ENCODE data around the gene LZTS2. TPM values are rescaled to one million over a fixed set of nuclear protein-coding genes. Genes with fewer than 3 reads are reported as not detected.
A peak's percentile ranks its signal among the peaks of the same experiment; 100 is the strongest.

LZTS2 gene
- polyA plus RNA-seq, 1 of the 3 experiments (the other 2 are of a cell fraction), result 50.6 TPM

DNA sequence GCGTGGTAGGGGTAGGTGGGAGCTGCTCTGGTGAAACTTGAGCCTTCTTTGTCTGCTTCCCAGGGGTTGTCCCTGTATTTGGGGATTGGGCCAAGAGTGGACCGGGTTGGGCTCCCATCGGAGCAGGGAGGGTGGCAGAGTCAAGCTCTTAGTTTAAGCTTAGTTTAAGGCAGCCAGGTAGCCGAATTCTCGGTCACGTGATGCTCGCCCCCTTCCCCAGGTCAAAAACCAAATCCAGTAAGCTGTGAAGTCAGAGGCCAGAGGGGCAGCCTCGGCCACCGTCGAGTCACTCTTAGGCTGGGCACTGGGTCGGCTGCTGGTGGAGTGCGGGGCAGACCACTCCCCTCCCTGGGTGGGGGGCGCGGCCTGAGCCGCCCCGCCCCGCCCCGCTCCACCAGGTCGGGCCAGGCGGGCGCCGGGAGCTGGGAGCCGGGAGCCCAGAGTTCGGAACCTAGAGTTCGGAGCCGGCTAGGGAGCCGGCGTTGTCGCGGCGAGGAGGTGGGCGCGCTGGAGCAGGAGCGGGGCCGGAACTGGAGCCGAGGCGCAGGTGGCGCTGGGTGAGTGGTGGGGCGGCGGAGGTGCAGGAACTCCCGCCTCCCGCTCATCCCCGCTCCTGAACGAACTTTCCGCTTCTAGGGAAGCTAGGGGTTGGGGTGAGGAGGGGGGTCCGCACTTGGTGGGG, 2.8 kb upstream of the LZTS2 start:
- H4K20me1 ChIP-seq (ENCODE audit: insufficient read depth), result peaks cover 5% of the 10 kb centered on the region
- peak; percentile 85 for DNase-seq
- 54% methylated on average over 6 of the region's 46 CpGs for whole genome bisulfite sequencing (ENCODE audit: low lambda C conversion rate)
- peaks cover 34% of the 10 kb centered on the region for H3K79me2 ChIP-seq (ENCODE audit: insufficient read depth)
- H3K9me3 ChIP-seq, result no peaks in the 10 kb centered on the region
- H3K9ac ChIP-seq, result peak overlapping the region; percentile 99
- peak overlapping the region; percentile 72; the same call in 1 of the 2 replicates for H2AFZ ChIP-seq (ENCODE audit: low read depth)
- no peaks in the 10 kb centered on the region for H3K9me2 ChIP-seq
- TF ChIP-seq, protein P1, sequence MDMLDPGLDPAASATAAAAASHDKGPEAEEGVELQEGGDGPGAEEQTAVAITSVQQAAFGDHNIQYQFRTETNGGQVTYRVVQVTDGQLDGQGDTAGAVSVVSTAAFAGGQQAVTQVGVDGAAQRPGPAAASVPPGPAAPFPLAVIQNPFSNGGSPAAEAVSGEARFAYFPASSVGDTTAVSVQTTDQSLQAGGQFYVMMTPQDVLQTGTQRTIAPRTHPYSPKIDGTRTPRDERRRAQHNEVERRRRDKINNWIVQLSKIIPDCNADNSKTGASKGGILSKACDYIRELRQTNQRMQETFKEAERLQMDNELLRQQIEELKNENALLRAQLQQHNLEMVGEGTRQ (IDR thresholded peaks at IDR 0.05; ENCODE audit: borderline replicate concordance, low read depth, low read length), result no peak
- TF ChIP-seq JUND (IDR thresholded peaks at IDR 0.05), result no peak
- 0 out of 2 replicates have a peak, but pooled peaks have one; percentile 37 for TF ChIP-seq POLR2AphosphoS5 (IDR thresholded peaks at IDR 0.05; ENCODE audit: low read depth, low read length)
- TF ChIP-seq, protein P2, sequence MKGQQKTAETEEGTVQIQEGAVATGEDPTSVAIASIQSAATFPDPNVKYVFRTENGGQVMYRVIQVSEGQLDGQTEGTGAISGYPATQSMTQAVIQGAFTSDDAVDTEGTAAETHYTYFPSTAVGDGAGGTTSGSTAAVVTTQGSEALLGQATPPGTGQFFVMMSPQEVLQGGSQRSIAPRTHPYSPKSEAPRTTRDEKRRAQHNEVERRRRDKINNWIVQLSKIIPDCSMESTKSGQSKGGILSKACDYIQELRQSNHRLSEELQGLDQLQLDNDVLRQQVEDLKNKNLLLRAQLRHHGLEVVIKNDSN (IDR thresholded peaks at IDR 0.05; ENCODE audit: borderline replicate concordance, low read depth), result peak; percentile 72
- TF ChIP-seq, protein P3, sequence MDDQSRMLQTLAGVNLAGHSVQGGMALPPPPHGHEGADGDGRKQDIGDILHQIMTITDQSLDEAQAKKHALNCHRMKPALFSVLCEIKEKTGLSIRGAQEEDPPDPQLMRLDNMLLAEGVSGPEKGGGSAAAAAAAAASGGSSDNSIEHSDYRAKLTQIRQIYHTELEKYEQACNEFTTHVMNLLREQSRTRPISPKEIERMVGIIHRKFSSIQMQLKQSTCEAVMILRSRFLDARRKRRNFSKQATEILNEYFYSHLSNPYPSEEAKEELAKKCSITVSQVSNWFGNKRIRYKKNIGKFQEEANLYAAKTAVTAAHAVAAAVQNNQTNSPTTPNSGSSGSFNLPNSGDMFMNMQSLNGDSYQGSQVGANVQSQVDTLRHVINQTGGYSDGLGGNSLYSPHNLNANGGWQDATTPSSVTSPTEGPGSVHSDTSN (IDR thresholded peaks at IDR 0.05), result no peak
- peak; percentile 41; the same call in 1 of the 2 replicates for TF ChIP-seq GABPA (IDR thresholded peaks at IDR 0.05; ENCODE audit: low read depth)
- no peak for TF ChIP-seq TEAD4 (IDR thresholded peaks at IDR 0.05; ENCODE audit: borderline replicate concordance, insufficient read depth)
- no peak for TF ChIP-seq RCOR1 (IDR thresholded peaks at IDR 0.05; ENCODE audit: low read length)
- TF ChIP-seq GATA2 (CRISPR knock-in tag; IDR thresholded peaks at IDR 0.05), result no peak
- TF ChIP-seq, protein P4, sequence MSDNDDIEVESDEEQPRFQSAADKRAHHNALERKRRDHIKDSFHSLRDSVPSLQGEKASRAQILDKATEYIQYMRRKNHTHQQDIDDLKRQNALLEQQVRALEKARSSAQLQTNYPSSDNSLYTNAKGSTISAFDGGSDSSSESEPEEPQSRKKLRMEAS (IDR thresholded peaks at IDR 0.05; ENCODE audit: low read depth), result 0 out of 2 replicates have a peak, but pooled peaks have one; percentile 52
- no peak for TF ChIP-seq SMC3 (IDR thresholded peaks at IDR 0.05; ENCODE audit: low read depth, low read length)
- no peak for TF ChIP-seq SIN3A (IDR thresholded peaks at IDR 0.05; ENCODE audit: borderline replicate concordance, low read depth, low read length)
- H3K36me3 ChIP-seq (replicated peaks in 1 of 2; ENCODE audit: control insufficient read depth in 1 of 2, insufficient read depth in 2 of 2, low read length in 1 of 2), result peaks cover 3 to 22% of the 10 kb centered on the region in 2 experiments
- peaks cover 40% of the 10 kb centered on the region for H3F3A ChIP-seq (replicated peaks; ENCODE audit: insufficient read depth)
- H3K4me3 ChIP-seq (ENCODE audit: low read depth in 2 of 2, low read length in 1 of 2), result peak overlapping the region; percentile 66 to 90
- ChIA-PET POLR2A (interaction anchor here (0.5 to 2.2 kb wide), 6 partner anchors 9 to 69 kb away, joined by 3 to 8 read pairs (median 3); partner anchors contain the start of genes MRPL43 and TWNK), CTCF (interaction anchor here (0.6 to 24.5 kb wide), 20 partner anchors 9 to 144 kb away, joined by 3 to 443 read pairs (median 4); partner anchors contain the start of genes MRPL43, PDZD7, SEMA4G and SFXN3)
- peaks cover 15 to 30% of the 10 kb centered on the region in 2 experiments; a peak in 3 of 4 replicates for H3K4me1 ChIP-seq (ENCODE audit: control insufficient read depth in 1 of 2, insufficient read depth in 2 of 2, low read depth in 1 of 2, low read length in 1 of 2)
- no peaks in the 10 kb centered on the region for H3K27me3 ChIP-seq (ENCODE audit: insufficient read depth)
- H3K4me2 ChIP-seq, result peak overlapping the region; percentile 97
- peak overlapping the region; percentile 98 to 99 for H3K27ac ChIP-seq (ENCODE audit: low read depth in 2 of 2, low read length in 1 of 2)

Data from SK-N-SH (cell line).